HG02642 (cell line): ENCODE results near the gene TMEM175.
"Not testable (repeated sequence)": the region's sequence is repeated elsewhere in the genome, so short reads cannot be mapped to it uniquely, and the experiment has no call there.

Experiments
- ATAC-seq: cut with Tn5 transposase; IDR thresholded peaks from one replicate; pipeline ENCODE4 v1.9.1; 2021; ENCODE audit warnings: mild to moderate bottlenecking; ENCODE audit not compliant: unreplicated experiment, poor library complexity

TMEM175 gene

GRCh38 chr4:998096-998691 is 65.9 kb downstream of the TMEM175 start:
- ATAC-seq = no peak

GRCh38 chr4:999240-999863 is 67.1 kb downstream of the TMEM175 start:
- ATAC-seq = not testable (repeated sequence)

DNA sequence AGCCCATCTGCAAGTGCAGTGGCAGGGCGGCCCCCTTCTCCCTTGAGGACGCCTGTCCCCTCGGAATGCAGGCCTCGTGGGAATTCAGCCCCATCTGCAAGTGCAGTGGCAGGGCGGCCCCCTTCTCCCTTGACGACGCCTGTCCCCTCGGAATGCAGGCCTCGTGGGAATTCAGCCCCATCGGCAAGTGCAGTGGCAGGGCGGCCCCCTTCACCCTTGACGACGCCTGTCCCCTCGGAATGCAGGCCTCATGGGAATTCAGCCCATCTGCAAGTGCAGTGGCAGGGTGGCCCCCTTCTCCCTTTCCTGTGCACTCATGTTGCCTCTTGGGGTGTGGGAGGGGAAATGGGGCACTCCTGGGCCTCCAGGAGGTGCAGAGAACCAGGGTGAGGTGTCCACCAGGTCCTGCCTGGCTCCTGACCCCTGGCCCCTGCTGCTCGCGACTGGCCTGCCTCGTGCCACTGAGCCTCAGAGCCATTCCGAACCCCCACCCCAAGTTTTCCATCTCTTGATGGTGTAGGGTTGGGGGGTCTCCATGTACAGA is 67.7 kb downstream of the TMEM175 start:
- no peak for ATAC-seq

GRCh38 chr4:1000686-1001260 is 68.5 kb downstream of the TMEM175 start:
- no peak for ATAC-seq

- ATAC-seq = no peak
Measured at GRCh38 chr4:1001561-1002130, 69.4 kb downstream of the TMEM175 start.

DNA sequence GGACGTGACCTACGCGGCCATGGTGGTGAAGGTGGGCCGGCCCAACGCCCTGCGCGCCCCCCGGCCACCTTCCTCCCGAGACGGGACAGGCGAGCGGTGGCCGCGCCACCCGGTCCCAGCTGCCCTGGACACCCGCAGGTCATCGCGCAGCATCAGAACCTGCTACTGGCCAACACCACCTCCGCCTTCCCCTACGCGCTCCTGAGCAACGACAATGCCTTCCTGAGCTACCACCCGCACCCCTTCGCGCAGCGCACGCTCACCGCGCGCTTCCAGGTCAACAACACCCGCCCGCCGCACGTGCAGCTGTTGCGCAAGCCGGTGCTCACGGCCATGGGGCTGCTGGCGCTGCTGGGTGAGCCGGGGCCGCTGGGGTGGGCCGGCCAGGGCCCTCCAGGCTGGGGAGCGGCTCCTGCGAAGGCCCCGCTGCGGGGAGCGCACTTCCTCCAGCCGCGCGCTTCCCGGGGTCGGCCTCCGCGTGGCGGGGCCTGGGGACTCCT is 69.9 kb downstream of the TMEM175 start:
- ATAC-seq = no peak

DNA sequence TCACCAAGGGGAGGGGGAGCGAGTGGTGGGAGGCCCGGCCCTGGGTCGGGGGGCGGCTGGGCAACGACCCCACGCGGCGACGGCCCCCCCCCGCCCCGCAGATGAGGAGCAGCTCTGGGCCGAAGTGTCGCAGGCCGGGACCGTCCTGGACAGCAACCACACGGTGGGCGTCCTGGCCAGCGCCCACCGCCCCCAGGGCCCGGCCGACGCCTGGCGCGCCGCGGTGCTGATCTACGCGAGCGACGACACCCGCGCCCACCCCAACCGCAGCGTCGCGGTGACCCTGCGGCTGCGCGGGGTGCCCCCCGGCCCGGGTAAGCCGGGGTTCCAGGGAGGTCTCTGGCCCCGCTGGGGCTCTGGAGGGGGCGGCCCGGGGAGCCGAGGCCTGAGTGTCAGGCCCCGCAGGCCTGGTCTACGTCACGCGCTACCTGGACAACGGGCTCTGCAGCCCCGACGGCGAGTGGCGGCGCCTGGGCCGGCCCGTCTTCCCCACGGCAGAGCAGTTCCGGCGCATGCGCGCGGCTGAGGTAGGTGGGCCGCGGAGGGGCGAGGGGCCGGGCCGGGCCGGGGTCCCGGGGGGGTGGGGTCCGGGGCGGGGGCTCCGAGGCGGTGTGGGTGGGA is 70.5 kb downstream of the TMEM175 start:
- no peak for ATAC-seq

GRCh38 chr4:1003271-1004070 is 71.2 kb downstream of the TMEM175 start:
- ATAC-seq = no peak

DNA sequence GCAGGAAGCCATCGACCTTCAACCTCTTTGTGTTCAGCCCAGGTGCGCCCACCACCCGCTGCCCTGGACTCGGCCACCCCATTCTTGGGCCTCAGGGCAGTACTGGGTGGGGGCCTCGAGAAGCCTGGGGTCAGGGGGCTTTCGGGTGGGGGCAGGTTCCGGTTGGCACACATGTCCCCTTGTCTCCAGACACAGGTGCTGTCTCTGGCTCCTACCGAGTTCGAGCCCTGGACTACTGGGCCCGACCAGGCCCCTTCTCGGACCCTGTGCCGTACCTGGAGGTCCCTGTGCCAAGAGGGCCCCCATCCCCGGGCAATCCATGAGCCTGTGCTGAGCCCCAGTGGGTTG is 71.8 kb downstream of the TMEM175 start:
- no peak for ATAC-seq

GRCh38 chr4:1004557-1005485 is 72.6 kb downstream of the TMEM175 start:
- no peak for ATAC-seq

- no peak for ATAC-seq
Measured at GRCh38 chr4:1006856-1007255, 74.6 kb downstream of the TMEM175 start.
